Mammary epithelial cell (primary cell): ENCODE data around the gene SUN2.

Source experiments
- EZH2 ChIP-seq: IDR thresholded peaks from 2 replicates; pipeline ENCODE4 v1.6.1; 2012; ENCODE audit warnings: low read length, inconsistent platforms, borderline replicate concordance
- TF ChIP-seq, protein P1 (sequence below), 2 donors: IDR thresholded peaks in 1 of 2; conservative IDR thresholded peaks in 1 of 2; 2 replicates each; pipeline ENCODE4 v1.5.1; 2011 to 2012; ENCODE audit warnings: inconsistent platforms in 2 of 2, low read length in 2 of 2, mild to moderate bottlenecking in 2 of 2, control low read depth in 1 of 2, low read depth in 1 of 2; ENCODE audit not compliant: insufficient read depth in 1 of 2; ENCODE audit errors: extremely low read depth in 1 of 2

DNA sequence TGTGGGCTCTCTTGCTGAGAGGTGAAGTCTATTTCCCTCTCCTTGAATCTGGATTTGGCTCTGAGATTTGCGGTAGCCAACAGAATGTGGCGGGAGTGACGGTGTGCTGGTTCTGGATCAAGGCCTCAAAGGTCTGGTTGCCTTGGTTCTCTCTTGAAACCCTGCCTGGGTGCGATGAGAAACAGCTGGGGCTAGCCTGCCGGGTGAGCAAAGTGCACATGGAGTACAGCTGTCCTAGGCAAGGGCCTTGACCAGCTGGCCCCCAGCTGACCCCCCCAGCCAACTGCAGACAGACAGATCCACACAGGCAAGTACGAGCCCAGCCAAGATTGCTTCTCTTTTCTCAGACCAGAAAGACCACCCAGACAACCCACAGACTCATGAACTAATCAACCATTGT is 10.8 kb downstream of the SUN2 start:
- TF ChIP-seq, protein P1, sequence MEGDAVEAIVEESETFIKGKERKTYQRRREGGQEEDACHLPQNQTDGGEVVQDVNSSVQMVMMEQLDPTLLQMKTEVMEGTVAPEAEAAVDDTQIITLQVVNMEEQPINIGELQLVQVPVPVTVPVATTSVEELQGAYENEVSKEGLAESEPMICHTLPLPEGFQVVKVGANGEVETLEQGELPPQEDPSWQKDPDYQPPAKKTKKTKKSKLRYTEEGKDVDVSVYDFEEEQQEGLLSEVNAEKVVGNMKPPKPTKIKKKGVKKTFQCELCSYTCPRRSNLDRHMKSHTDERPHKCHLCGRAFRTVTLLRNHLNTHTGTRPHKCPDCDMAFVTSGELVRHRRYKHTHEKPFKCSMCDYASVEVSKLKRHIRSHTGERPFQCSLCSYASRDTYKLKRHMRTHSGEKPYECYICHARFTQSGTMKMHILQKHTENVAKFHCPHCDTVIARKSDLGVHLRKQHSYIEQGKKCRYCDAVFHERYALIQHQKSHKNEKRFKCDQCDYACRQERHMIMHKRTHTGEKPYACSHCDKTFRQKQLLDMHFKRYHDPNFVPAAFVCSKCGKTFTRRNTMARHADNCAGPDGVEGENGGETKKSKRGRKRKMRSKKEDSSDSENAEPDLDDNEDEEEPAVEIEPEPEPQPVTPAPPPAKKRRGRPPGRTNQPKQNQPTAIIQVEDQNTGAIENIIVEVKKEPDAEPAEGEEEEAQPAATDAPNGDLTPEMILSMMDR (conservative IDR thresholded peaks at IDR 0.05 in 1 of 2, IDR thresholded peaks at IDR 0.05 in 1 of 2; ENCODE audit: extremely low read depth in 1 of 2, insufficient read depth in 1 of 2, low read depth in 1 of 2, low read length in 2 of 2) = no peak
- no peak for TF ChIP-seq EZH2
